Measurements from ENCODE around the gene SRA1.

GRCh38 chr5:140576776-140577201, 19.5 kb upstream of the SRA1 start:
- TF ChIP-seq CTCF (IDR thresholded peaks at IDR 0.05) (no peak), POLR2A (IDR thresholded peaks at IDR 0.05) (no peak)

All from testis (tissue), 2 donors.